Measurements from ENCODE around the gene GRIK4. TPM values are rescaled to one million over a fixed set of nuclear protein-coding genes. Genes with fewer than 3 reads are reported as not detected.

The GRIK4 gene
- total RNA-seq, 1 donor from 2014 or later = 4.5 TPM

DNA sequence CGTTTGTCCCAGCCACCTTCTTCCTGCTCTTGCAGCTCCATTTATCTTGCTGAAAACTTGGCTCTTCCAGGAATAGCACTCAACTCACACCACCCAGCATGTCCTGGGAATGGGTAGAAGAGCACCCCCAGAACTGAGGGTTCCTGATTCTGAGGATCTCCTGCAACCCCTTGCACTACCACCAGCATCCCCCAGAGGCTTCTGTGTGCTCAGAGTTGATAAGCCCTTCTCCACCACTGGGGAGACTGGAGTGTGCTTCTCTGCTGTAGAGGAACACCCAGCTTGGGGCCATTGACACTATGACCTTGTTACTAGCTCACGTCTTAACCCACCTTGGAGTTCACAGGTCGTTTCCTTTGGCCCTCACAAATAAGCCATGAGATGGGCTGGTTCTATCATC lies 121.0 kb downstream of the GRIK4 start:
- no peak for DNase-seq (ENCODE audit: low spot score)
- H3K4me1 Mint-ChIP-seq (ENCODE audit: unreplicated experiment) = peaks cover 6% of the 10 kb centered on the region
- peaks cover 1% of the 10 kb centered on the region for H3K27me3 Mint-ChIP-seq (ENCODE audit: unreplicated experiment)
- H3K27ac Mint-ChIP-seq (ENCODE audit: unreplicated experiment) = no peak overlapping the region
- H3K36me3 Mint-ChIP-seq (ENCODE audit: low read depth, unreplicated experiment) = no peaks in the 10 kb centered on the region
- no peaks in the 10 kb centered on the region for H3K9me3 Mint-ChIP-seq (ENCODE audit: unreplicated experiment)
- peak; percentile 27 for TF ChIP-seq CTCF (IDR thresholded peaks at IDR 0.05; ENCODE audit: unreplicated experiment)
- H3K4me3 Mint-ChIP-seq (ENCODE audit: unreplicated experiment) = no peak overlapping the region

GRCh38 chr11:120633616-120634393 lies 122.3 kb downstream of the GRIK4 start:
- no peak overlapping the region for H3K4me3 Mint-ChIP-seq (ENCODE audit: unreplicated experiment)

DNA sequence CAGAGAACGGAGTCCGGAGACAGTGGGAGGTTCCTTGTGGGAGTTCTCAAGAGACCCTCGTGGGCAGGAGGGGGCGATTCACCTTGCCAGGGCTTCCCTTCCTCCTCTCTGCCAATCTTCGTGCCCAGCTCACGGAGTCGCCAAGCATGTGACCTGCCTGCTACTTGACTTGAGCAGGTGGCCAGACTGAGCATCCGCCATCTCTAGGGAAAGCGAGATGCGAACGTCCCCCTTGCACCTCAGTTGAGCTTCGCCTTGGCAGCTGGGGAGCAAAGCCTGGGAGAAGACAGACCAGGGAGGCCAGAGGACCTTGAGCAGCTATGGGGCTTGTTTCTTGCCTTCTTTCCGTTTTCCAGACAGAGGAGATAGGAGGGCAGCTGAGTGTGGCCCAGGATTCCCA lies 123.2 kb downstream of the GRIK4 start:
- Mint-ChIP-seq H3K27ac (ENCODE audit: unreplicated experiment) (no peak overlapping the region), H3K9me3 (ENCODE audit: unreplicated experiment) (no peaks in the 10 kb centered on the region), H3K4me3 (ENCODE audit: unreplicated experiment) (no peak overlapping the region), H3K27me3 (ENCODE audit: unreplicated experiment) (peaks cover 1% of the 10 kb centered on the region), H3K36me3 (ENCODE audit: low read depth, unreplicated experiment) (no peaks in the 10 kb centered on the region), H3K4me1 (ENCODE audit: unreplicated experiment) (peaks cover 1% of the 10 kb centered on the region)
- TF ChIP-seq CTCF (IDR thresholded peaks at IDR 0.05; ENCODE audit: unreplicated experiment) = no peak
- no peak for DNase-seq (ENCODE audit: low spot score)

More at GRCh38 chr11:120633616-120634393, 122.3 kb downstream of the GRIK4 start:
- Mint-ChIP-seq H3K9me3 (ENCODE audit: unreplicated experiment) (no peaks in the 10 kb centered on the region), H3K27me3 (ENCODE audit: unreplicated experiment) (no peaks in the 10 kb centered on the region), H3K27ac (ENCODE audit: unreplicated experiment) (no peak overlapping the region), H3K36me3 (ENCODE audit: low read depth, unreplicated experiment) (no peaks in the 10 kb centered on the region), H3K4me1 (ENCODE audit: unreplicated experiment) (peaks cover 6% of the 10 kb centered on the region)
- no peak for DNase-seq (ENCODE audit: low spot score)
- TF ChIP-seq CTCF (IDR thresholded peaks at IDR 0.05; ENCODE audit: unreplicated experiment) = no peak

DNA sequence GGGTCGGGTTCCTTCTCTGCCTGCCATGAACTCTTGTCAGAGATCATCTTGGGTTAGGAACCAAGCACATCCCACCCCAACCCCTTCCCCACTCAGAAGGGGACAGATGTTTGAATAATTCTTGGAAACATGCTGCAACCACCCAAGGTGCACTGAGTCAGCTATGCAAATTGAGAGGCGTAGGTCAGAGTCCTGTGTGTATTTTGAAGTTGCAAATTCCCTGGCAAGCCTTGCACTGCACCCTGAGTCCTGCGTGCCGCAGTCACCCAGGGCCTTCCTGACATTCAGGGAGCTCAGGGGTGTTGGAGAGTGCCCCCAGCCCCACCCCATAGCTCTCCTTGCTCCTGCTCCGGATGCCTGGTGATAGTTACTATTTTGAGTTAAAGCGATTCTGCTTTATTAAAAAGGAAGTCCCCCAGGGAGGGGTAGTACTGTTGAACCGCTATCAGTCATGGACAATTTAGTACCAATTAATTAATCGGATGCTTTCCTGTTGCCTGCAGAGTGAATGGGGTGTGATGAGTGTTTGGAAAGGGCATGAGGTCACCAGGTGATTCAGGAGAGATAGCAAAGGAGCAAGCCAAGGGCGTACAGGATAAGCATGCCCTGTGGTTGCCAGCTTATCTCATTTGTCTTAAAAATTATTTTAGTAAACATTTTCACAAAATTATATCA lies 123.7 kb downstream of the GRIK4 start:
- H3K36me3 Mint-ChIP-seq (ENCODE audit: low read depth, unreplicated experiment) = no peaks in the 10 kb centered on the region
- DNase-seq (ENCODE audit: low spot score) = no peak
- no peak overlapping the region for H3K4me3 Mint-ChIP-seq (ENCODE audit: unreplicated experiment)
- no peaks in the 10 kb centered on the region for H3K4me1 Mint-ChIP-seq (ENCODE audit: unreplicated experiment)
- H3K27me3 Mint-ChIP-seq (ENCODE audit: unreplicated experiment) = peaks cover 1% of the 10 kb centered on the region
- no peak for TF ChIP-seq CTCF (IDR thresholded peaks at IDR 0.05; ENCODE audit: unreplicated experiment)
- H3K27ac Mint-ChIP-seq (ENCODE audit: unreplicated experiment) = no peak overlapping the region
- no peaks in the 10 kb centered on the region for H3K9me3 Mint-ChIP-seq (ENCODE audit: unreplicated experiment)

DNA sequence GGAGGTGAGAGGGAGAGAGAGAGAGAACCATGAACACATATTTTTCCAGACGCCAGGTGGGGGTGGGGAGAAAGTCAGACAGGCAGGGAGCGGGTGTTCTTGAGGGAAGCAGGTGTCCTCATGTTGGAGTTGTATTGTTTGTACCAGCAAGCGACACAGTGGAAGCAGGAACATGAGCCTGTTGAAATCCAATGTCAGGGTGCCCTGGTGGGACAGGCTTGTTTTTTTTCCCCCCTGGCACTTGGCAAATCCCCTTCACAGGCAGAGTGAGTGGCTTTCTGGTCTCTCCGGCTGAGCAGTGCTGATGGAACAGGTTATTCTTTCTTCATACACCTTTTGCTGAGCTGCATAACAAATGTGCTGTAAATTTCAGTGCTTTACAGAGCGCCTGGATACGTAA lies 125.6 kb downstream of the GRIK4 start:
- Mint-ChIP-seq H3K4me3 (ENCODE audit: unreplicated experiment) (no peak overlapping the region), H3K4me1 (ENCODE audit: unreplicated experiment) (peaks cover 3% of the 10 kb centered on the region), H3K27me3 (ENCODE audit: unreplicated experiment) (peaks cover 1% of the 10 kb centered on the region), H3K27ac (ENCODE audit: unreplicated experiment) (no peak overlapping the region), H3K36me3 (ENCODE audit: low read depth, unreplicated experiment) (no peaks in the 10 kb centered on the region), H3K9me3 (ENCODE audit: unreplicated experiment) (no peaks in the 10 kb centered on the region)
- DNase-seq (ENCODE audit: low spot score) = no peak
- no peak for TF ChIP-seq CTCF (IDR thresholded peaks at IDR 0.05; ENCODE audit: unreplicated experiment)
